Gastroesophageal sphincter (tissue), 4 donors: ENCODE data around the gene TMX3. TPM values are rescaled to one million over a fixed set of nuclear protein-coding genes. Genes with fewer than 3 reads are reported as not detected.

Experiments
- ATAC-seq: fragments of 150-250 bp; one replicate; pipeline ENCODE4 v1.9.1; 2016; ENCODE audit warnings: mild to moderate bottlenecking, moderate library complexity
- H3K27ac ChIP-seq, 4 donors: fragments of 200-600 bp; sonication (generic) in 3 of 4; 1 replicate in 3 of 4; 2 replicates in 1 of 4; pipeline ENCODE4 v1.5.1; 2016 to 2019
- H3K27me3 ChIP-seq: fragments of 200-600 bp; sonication (generic); one replicate; pipeline ENCODE4 v1.5.1; 2019
- H3K36me3 ChIP-seq, 2 donors: fragments of 200-600 bp; sonication (generic); one replicate each; pipeline ENCODE4 v1.5.1; 2019; ENCODE audit warnings: control low read depth in 1 of 2
- H3K4me1 ChIP-seq, 3 donors: fragments of 200-600 bp; sonication (generic); 1 replicate in 2 of 3; 2 replicates in 1 of 3; pipeline ENCODE4 v1.5.1; 2016 to 2019; ENCODE audit warnings: control low read depth in 2 of 3
- H3K4me3 ChIP-seq, 2 donors: fragments of 200-600 bp; sonication (generic); one replicate each; pipeline ENCODE4 v1.5.1; 2019; ENCODE audit warnings: mild to moderate bottlenecking in 1 of 2, moderate library complexity in 1 of 2
- H3K9me3 ChIP-seq, 3 donors: fragments of 200-600 bp; sonication (generic); one replicate each; pipeline ENCODE4 v1.5.1; 2017 to 2019; ENCODE audit warnings: control low read depth in 2 of 3
- EP300 ChIP-seq: sonication (generic); formaldehyde crosslinking; IDR thresholded peaks from one replicate; pipeline ENCODE4 v1.6.1; 2017; ENCODE audit warnings: antibody characterized with exemption, mild to moderate bottlenecking
- POLR2A ChIP-seq, 2 donors: fragments of 450-650 bp; IDR thresholded peaks; one replicate each; pipeline ENCODE4 v1.6.1; 2017; ENCODE audit warnings: antibody characterized with exemption in 2 of 2, mild to moderate bottlenecking in 2 of 2, moderate library complexity in 1 of 2
- POLR2AphosphoS5 ChIP-seq: sonication (generic); formaldehyde crosslinking; IDR thresholded peaks from one replicate; pipeline ENCODE4 v1.6.1; 2017; ENCODE audit warnings: antibody characterized with exemption
- WGBS, 2 donors: methylation state at CpG; one replicate each; pipeline ENCODE4 v1.1.5; 2018; ENCODE audit warnings: low coverage in 1 of 2; 5-methylcytosine and 5-hydroxymethylcytosine counted together
- total RNA-seq, 4 donors: library from RNA; depleted of rRNA; stranded (reverse); fragments of >200 nt; gene quantifications; one replicate each; pipeline ENCODE4 v1.1.0, GENCODE V29; 2016
- TF ChIP-seq, protein P1 (sequence below), 4 experiments: fragments of 200-600 bp in 2 of 4; fragments of 450-650 bp in 2 of 4; sonication (generic) in 1 of 4; IDR thresholded peaks; one replicate each; pipeline ENCODE4 v1.5.1; 2017 to 2019; ENCODE audit warnings: antibody characterized with exemption in 4 of 4, mild to moderate bottlenecking in 2 of 4, moderate library complexity in 2 of 4

Gene TMX3
- total RNA-seq, 4 donors from 2014 or later: 30.5 to 43.3 (median 33.3) TPM

DNA sequence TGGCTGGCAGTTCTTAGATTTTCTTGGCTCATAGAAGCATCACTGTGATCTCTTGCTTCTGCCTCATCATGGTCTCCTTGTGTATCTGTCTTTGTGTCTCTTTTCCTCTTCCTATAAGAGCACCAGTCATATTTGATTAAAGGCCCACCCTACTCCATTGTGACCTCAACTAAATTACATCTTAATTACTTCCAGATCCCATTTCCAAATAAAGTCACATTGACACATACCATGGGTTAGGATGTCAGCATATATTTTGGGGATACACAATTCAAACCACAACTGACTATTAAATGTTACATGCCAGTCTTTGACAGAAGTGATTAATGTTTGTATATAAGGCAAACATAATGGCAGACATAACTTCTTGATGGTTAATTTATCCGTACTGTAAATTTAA, 27.3 kb upstream of the TMX3 start:
- Histone ChIP-seq H3K9me3 (no peaks in the 10 kb centered on the region), H3K4me3 (no peak overlapping the region), H3K36me3 (no peaks in the 10 kb centered on the region), H3K27me3 (no peaks in the 10 kb centered on the region), H3K4me1 (no peaks in the 10 kb centered on the region), H3K27ac (no peak overlapping the region)
- 71 to 100% methylated on average over 1 of the region's 1 CpG for WGBS, 2 donors
- TF ChIP-seq EP300 (no peak), POLR2A (IDR thresholded peaks at IDR 0.05) (no peak), POLR2AphosphoS5 (no peak)
- TF ChIP-seq, protein P1, sequence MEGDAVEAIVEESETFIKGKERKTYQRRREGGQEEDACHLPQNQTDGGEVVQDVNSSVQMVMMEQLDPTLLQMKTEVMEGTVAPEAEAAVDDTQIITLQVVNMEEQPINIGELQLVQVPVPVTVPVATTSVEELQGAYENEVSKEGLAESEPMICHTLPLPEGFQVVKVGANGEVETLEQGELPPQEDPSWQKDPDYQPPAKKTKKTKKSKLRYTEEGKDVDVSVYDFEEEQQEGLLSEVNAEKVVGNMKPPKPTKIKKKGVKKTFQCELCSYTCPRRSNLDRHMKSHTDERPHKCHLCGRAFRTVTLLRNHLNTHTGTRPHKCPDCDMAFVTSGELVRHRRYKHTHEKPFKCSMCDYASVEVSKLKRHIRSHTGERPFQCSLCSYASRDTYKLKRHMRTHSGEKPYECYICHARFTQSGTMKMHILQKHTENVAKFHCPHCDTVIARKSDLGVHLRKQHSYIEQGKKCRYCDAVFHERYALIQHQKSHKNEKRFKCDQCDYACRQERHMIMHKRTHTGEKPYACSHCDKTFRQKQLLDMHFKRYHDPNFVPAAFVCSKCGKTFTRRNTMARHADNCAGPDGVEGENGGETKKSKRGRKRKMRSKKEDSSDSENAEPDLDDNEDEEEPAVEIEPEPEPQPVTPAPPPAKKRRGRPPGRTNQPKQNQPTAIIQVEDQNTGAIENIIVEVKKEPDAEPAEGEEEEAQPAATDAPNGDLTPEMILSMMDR (IDR thresholded peaks at IDR 0.05): no peak
- no peak for ATAC-seq

DNA sequence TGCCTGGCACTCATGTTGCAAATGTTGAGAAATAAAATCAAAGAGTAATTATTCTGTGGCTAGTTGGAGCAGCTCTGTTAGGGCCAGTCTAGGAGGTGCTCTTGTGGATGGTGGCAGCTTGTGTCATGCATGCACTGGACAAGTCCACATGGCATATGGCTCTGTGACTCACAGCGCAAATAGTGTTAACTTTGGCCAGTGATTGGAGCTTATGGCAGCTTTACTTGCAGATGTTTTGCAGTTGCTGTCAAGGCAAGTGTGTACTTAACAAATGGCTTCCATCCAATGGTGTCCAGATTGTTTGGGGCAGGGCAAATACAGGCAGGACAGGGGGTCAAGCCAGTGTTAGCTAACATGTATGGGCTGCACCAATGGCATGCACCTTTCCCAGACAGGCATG, 26.1 kb upstream of the TMX3 start:
- H3K9me3 ChIP-seq: no peaks in the 10 kb centered on the region
- H3K36me3 ChIP-seq: no peaks in the 10 kb centered on the region
- H3K27me3 ChIP-seq: no peaks in the 10 kb centered on the region
- no CpG with 5 or more reads among the region's 1 CpG for WGBS, 2 donors
- TF ChIP-seq, protein P1 (IDR thresholded peaks at IDR 0.05): no peak
- TF ChIP-seq POLR2A (IDR thresholded peaks at IDR 0.05): no peak
- TF ChIP-seq EP300: no peak
- TF ChIP-seq POLR2AphosphoS5: no peak
- ATAC-seq: no peak
- H3K27ac ChIP-seq: no peak overlapping the region
- no peaks in the 10 kb centered on the region for H3K4me1 ChIP-seq
- H3K4me3 ChIP-seq: no peak overlapping the region

DNA sequence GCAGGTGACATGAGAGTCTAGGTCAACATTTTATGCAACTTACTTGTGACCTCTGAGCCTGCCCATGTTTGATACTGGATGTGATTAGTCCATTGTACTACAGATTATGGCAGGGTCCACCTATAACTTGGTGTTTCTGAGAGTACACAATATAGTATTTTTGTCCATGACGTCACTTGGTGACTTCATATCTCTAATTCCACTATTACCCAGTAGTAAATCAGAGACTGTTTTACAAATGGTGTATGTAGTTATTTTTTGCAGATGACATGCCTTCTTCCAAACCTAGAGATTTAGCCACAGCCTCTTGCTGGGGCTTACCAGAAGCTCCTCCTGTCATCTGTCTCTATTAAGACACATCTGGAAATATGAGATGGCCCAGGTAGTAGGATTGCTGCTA, 24.6 kb upstream of the TMX3 start:
- Histone ChIP-seq H3K27me3 (no peaks in the 10 kb centered on the region), H3K36me3 (no peaks in the 10 kb centered on the region), H3K9me3 (no peaks in the 10 kb centered on the region), H3K4me3 (no peak overlapping the region), H3K27ac (no peak overlapping the region), H3K4me1 (no peaks in the 10 kb centered on the region)
- ATAC-seq: no peak
- 47 to 67% methylated on average over 1 of the region's 1 CpG for WGBS, 2 donors
- TF ChIP-seq, protein P1 (IDR thresholded peaks at IDR 0.05): no peak
- TF ChIP-seq POLR2A (IDR thresholded peaks at IDR 0.05): no peak
- no peak for TF ChIP-seq EP300
- no peak for TF ChIP-seq POLR2AphosphoS5

DNA sequence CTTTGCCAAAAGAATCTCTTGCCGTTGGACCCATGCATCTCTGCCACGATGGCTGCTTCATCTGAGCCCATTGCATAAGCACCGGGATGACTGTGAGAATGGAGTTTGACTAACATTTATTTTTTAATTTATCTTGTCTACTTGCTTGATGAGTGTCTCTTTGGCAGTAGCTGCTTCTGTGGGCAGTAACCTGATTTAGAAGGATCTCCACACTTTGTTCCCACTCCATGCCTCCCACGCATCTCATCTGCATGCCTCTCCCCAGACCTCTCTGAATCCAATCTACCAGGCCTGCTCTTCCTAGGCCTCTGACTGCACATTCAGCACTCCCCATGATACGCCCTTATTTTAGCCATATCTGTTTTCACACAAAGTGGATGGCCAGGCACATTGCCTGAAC, 23.7 kb upstream of the TMX3 start:
- Histone ChIP-seq H3K9me3 (no peaks in the 10 kb centered on the region), H3K4me1 (no peaks in the 10 kb centered on the region), H3K36me3 (no peaks in the 10 kb centered on the region), H3K27ac (no peak overlapping the region), H3K27me3 (no peaks in the 10 kb centered on the region), H3K4me3 (no peak overlapping the region)
- ATAC-seq: no peak
- TF ChIP-seq, protein P1 (IDR thresholded peaks at IDR 0.05): no peak
- no peak for TF ChIP-seq POLR2A (IDR thresholded peaks at IDR 0.05)
- 96 to 98% methylated on average over 5 of the region's 5 CpGs for WGBS, 2 donors

DNA sequence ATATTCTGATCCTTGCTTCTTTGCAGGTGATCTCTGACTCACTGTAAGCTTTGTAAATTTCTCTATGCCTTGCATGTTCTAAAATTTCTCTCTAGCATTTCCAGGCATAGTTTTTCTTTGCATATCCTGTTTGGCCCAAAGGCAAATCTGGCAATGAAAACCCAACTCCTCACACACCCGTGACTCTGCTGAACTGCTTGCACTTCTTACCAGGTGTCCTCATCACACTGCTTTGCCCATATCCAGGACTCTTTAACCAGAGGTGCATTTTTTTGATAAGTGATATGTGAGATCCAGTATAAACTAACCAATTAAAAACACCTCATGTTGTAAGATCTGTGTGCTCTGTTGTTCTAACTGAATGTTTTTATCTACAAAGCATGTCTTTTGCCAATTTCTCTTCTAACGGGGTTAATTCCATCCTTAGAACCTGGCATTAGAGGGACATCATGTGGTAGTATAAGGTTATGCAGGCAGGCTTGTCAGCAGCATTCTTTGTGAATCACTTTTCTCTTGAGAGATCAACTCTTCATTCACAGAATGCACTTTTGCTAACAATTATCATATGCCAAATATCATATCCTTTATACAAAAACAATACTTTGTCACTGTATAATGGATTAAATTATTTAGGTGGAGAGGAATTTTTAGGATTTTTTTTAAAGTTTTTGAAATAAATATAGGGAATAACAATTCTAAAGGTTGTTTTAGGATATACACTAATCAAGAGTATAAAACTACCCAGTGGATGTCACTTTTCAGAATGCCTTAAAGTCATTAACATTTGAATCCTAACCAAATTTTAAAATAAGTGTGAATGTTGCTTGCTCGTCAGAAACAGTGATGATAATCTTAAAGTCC, 20.8 kb upstream of the TMX3 start:
- Histone ChIP-seq H3K36me3 (no peaks in the 10 kb centered on the region), H3K27ac (no peak overlapping the region), H3K4me3 (no peak overlapping the region), H3K4me1 (no peaks in the 10 kb centered on the region), H3K27me3 (no peaks in the 10 kb centered on the region), H3K9me3 (no peaks in the 10 kb centered on the region)
- TF ChIP-seq POLR2AphosphoS5 (no peak), POLR2A (IDR thresholded peaks at IDR 0.05) (no peak), EP300 (no peak)
- TF ChIP-seq, protein P1 (IDR thresholded peaks at IDR 0.05): peak; percentile 34 to 64 (median 60)
- ATAC-seq: no peak
- 20 to 28% methylated on average over 3 of the region's 3 CpGs for WGBS, 2 donors
